ENCODE measurements around the gene KCNH8. TPM values are rescaled to one million over a fixed set of nuclear protein-coding genes. Genes with fewer than 3 reads are reported as not detected.

KCNH8 gene
- total RNA-seq, 2 donors from 2014 or later, result 0.46 to 3.4 TPM

DNA sequence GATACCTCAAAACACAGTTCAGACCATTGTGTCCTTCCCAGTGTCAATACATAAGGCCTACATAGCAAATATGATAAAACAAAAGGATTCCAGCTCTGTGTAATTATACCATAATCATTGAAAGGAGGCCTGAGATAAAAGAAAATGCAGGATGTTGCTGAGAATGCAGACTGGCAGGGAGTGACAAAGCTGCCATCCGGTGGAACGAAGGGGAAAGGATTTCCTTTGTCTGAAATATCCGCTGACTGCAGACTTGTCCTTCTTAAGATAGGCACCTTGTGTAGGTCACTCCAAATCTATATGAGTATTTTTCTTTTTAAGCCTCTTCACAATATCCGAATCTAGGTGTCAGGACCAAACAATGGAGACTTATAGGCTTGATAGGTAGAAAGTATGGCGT is 108.0 kb downstream of the KCNH8 start:
- Histone ChIP-seq H3K36me3 (no peaks in the 10 kb centered on the region), H3K4me1 (replicated peaks) (no peaks in the 10 kb centered on the region), H3K27ac (no peak overlapping the region), H3K4me3 (no peak overlapping the region), H3K27me3 (replicated peaks; ENCODE audit: insufficient read depth) (no peaks in the 10 kb centered on the region), H3K9me3 (no peaks in the 10 kb centered on the region)
- DNase-seq (ENCODE audit: low spot score), result no peak
- WGBS, result 84% methylated on average over 5 of the region's 5 CpGs
- intact Hi-C loops (cut with DNase I), result no loop called here
- TF ChIP-seq POLR2A (IDR thresholded peaks at IDR 0.05) (no peak), POLR2AphosphoS5 (IDR thresholded peaks at IDR 0.05) (no peak)
- TF ChIP-seq, protein P1, sequence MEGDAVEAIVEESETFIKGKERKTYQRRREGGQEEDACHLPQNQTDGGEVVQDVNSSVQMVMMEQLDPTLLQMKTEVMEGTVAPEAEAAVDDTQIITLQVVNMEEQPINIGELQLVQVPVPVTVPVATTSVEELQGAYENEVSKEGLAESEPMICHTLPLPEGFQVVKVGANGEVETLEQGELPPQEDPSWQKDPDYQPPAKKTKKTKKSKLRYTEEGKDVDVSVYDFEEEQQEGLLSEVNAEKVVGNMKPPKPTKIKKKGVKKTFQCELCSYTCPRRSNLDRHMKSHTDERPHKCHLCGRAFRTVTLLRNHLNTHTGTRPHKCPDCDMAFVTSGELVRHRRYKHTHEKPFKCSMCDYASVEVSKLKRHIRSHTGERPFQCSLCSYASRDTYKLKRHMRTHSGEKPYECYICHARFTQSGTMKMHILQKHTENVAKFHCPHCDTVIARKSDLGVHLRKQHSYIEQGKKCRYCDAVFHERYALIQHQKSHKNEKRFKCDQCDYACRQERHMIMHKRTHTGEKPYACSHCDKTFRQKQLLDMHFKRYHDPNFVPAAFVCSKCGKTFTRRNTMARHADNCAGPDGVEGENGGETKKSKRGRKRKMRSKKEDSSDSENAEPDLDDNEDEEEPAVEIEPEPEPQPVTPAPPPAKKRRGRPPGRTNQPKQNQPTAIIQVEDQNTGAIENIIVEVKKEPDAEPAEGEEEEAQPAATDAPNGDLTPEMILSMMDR (IDR thresholded peaks at IDR 0.05), result no peak

DNA sequence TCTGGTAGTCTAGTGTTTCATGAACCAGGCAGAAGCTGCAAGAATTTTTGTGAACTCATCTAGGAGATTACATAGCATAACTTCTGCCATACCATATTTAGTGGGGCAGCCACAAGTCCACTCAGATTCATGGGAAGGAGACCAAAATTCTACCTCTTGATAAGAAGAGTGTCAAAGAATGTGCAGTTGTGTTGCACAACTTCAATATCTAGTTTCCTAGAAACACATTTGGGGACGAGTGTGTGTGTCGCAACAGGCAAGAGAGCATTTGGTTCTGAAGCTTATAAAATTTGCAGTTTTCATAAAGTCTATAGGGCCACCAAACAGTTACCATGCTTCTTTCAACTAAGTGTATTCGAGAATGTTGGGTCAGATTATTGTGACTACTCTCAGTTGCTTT is 115.3 kb downstream of the KCNH8 start:
- no peaks in the 10 kb centered on the region for H3K36me3 ChIP-seq
- H3K27me3 ChIP-seq (replicated peaks; ENCODE audit: insufficient read depth), result no peaks in the 10 kb centered on the region
- no peak for DNase-seq (ENCODE audit: low spot score)
- H3K27ac ChIP-seq, result no peak overlapping the region
- 83% methylated on average over 3 of the region's 3 CpGs for WGBS
- no peaks in the 10 kb centered on the region for H3K9me3 ChIP-seq
- TF ChIP-seq POLR2A (IDR thresholded peaks at IDR 0.05) (no peak), POLR2AphosphoS5 (IDR thresholded peaks at IDR 0.05) (no peak)
- TF ChIP-seq, protein P1 (IDR thresholded peaks at IDR 0.05), result no peak
- no peaks in the 10 kb centered on the region for H3K4me1 ChIP-seq (replicated peaks)
- intact Hi-C loops (cut with DNase I), result no loop called here
- H3K4me3 ChIP-seq, result no peak overlapping the region

DNA sequence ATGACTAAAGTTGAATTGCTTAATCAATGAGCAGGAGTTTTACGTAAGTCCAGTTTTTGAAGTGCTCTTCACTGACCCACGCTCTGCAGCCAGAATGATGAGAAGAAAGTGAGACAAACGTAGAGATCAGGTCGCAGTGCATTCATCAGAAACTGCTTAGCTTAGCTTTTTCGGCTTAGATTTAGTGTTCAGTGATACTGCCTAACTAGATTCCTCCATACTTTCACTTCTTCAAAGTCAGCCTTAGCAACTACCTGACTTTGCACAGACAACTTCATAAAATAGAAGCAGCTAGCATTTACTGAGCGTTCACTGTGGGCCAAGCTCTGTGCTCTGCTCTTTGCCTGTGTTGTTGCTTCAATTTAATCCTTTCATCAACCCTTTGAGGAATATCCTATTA is 116.1 kb downstream of the KCNH8 start:
- Histone ChIP-seq H3K9me3 (no peaks in the 10 kb centered on the region), H3K27me3 (replicated peaks; ENCODE audit: insufficient read depth) (no peaks in the 10 kb centered on the region), H3K27ac (no peak overlapping the region), H3K36me3 (no peaks in the 10 kb centered on the region), H3K4me1 (replicated peaks) (no peaks in the 10 kb centered on the region), H3K4me3 (no peak overlapping the region)
- WGBS, result 86% methylated on average over 6 of the region's 6 CpGs
- TF ChIP-seq POLR2A (IDR thresholded peaks at IDR 0.05) (no peak), POLR2AphosphoS5 (IDR thresholded peaks at IDR 0.05) (no peak)
- TF ChIP-seq, protein P1 (IDR thresholded peaks at IDR 0.05), result no peak
- DNase-seq (ENCODE audit: low spot score), result no peak
- intact Hi-C loops (cut with DNase I), result no loop called here

DNA sequence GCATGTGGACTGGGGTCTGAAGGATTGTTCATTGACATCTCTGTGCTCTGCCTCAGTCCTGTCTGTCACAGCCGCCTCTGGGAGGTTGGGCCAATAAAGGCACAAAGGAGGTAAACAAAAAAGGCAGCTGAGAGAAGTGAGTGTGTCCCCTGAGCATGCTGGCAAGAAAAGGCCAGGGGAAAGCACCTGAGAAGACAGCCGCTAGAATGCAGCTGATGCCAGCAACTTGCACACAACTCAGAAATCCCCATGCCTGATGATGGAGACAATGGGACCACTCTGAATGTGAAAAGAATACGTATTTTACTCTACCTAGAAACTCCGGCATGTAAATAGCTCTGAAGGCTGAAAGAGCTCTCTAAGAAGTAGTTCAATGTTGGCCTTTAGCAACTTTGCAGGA is 118.7 kb downstream of the KCNH8 start:
- Histone ChIP-seq H3K36me3 (no peaks in the 10 kb centered on the region), H3K4me1 (replicated peaks) (no peaks in the 10 kb centered on the region), H3K4me3 (no peak overlapping the region), H3K27ac (no peak overlapping the region), H3K9me3 (no peaks in the 10 kb centered on the region), H3K27me3 (replicated peaks; ENCODE audit: insufficient read depth) (no peaks in the 10 kb centered on the region)
- 50% methylated on average over 4 of the region's 4 CpGs for WGBS
- intact Hi-C loops (cut with DNase I), result no loop called here
- TF ChIP-seq POLR2A (IDR thresholded peaks at IDR 0.05), result no peak
- TF ChIP-seq, protein P1 (IDR thresholded peaks at IDR 0.05), result no peak
- TF ChIP-seq POLR2AphosphoS5 (IDR thresholded peaks at IDR 0.05), result no peak
- no peak for DNase-seq (ENCODE audit: low spot score)

DNA sequence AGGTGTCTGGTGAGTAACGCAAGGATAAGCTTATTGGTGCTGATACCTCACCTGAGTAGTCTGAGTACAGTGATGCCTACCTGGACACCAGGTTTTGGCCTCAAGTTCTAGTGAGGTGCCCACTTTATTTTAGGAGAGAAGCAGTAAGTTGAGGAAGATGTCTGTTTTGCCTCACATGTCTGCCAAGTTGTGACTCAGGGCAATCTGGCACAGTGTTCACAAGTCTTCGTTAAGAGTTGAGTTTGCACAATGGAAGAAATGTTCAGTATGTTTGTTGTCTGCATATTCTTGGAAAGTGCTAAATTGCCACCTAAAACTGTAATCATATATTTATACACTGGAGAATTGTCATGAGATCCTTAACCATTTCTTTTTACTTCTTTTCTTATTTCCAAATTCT is 122.2 kb downstream of the KCNH8 start:
- WGBS, result 70% methylated on average over 2 of the region's 2 CpGs
- Histone ChIP-seq H3K4me3 (no peak overlapping the region), H3K27ac (no peak overlapping the region), H3K27me3 (replicated peaks; ENCODE audit: insufficient read depth) (no peaks in the 10 kb centered on the region), H3K4me1 (replicated peaks) (no peaks in the 10 kb centered on the region), H3K36me3 (no peaks in the 10 kb centered on the region), H3K9me3 (no peaks in the 10 kb centered on the region)
- intact Hi-C loops (cut with DNase I), result no loop called here
- no peak for TF ChIP-seq POLR2A (IDR thresholded peaks at IDR 0.05)
- TF ChIP-seq, protein P1 (IDR thresholded peaks at IDR 0.05), result no peak
- no peak for TF ChIP-seq POLR2AphosphoS5 (IDR thresholded peaks at IDR 0.05)
- no peak for DNase-seq (ENCODE audit: low spot score)

Measured in prostate gland (tissue), 2 donors.